Stimulated activated CD8-positive, alpha-beta memory T cell treated with anti-CD3 and anti-CD28 coated beads, Interleukin-4, amount 100 ng/mL, for 48 hours (primary cell): Measurements from ENCODE around the gene YBEY.
"Not testable (repeated sequence)": the region's sequence is repeated elsewhere in the genome, so short reads cannot be mapped to it uniquely, and the experiment has no call there.

Experiments used
- DNase-seq: peaks from one replicate; pipeline ENCODE4 v3.0.0-alpha.2; 2020

Gene YBEY, protein sequence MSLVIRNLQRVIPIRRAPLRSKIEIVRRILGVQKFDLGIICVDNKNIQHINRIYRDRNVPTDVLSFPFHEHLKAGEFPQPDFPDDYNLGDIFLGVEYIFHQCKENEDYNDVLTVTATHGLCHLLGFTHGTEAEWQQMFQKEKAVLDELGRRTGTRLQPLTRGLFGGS

DNA sequence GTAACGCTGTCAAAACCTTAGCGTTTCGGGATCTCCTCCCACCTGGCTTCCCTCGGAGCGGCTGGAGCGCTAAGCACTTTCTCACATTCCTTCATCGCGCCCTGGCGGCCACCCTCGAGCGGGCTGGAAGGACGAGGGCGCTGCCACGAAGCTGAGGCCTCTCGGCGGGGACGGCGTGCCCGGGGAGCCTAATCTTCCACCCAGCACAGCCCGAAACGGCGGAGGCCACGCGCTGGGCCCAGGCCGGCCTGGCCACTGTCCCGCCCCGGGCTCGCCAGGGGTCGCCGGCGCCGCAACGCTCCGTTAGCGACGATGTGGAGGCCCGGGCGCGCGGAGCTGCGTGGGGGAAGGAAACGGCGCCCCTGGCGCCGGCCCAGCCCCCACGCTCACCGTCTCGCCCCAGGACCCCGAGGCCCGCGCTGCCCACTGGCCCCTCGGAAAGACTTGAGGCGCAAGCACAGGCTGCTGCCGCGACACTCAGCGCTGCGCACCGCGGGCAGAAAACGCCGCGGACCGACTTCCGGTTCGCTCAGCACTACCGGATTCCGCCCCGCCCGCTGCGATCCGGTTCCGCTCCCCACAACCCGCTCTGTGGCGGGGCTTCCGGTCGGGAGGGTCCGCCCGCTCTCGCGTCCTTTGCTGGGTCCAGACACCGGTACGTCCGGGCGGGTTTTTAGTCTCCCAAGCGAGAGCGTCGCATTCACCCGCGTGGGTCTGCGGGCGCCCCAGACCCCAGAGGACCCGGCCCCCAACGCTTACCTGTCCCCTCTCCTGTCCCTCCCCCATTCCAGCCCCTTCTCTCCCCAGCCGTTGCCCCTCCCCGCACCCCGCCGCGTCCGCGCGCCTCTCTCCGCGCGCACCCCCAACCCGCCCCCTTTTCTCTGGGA, at the start of gene YBEY:
Gene YBEY, plus strand, starts transcription at position 582 of the 887 bp plus-strand sequence. CDS start 572 bp downstream, outside the sequence.
- peak; percentile 91 for DNase-seq

DNA sequence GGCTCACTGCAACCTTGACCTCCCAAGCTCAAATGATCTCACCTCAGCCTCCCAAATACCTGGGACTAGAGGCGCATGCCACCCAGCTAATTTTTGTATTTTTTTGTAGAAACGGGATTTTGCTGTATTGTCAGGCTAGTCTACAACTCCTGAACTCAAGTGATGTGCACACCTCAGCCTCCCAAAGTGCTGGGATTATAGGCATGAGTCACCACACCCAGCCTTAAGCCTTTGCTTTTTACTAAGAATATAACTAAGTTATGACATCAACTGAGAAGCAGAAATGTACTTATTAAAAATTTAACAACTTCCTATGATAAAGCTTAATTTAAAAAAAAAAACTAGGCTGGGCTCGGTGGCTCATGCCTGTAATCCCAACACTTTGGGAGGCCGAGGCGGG, 48.7 kb upstream of the YBEY start:
- DNase-seq, result no peak

DNA sequence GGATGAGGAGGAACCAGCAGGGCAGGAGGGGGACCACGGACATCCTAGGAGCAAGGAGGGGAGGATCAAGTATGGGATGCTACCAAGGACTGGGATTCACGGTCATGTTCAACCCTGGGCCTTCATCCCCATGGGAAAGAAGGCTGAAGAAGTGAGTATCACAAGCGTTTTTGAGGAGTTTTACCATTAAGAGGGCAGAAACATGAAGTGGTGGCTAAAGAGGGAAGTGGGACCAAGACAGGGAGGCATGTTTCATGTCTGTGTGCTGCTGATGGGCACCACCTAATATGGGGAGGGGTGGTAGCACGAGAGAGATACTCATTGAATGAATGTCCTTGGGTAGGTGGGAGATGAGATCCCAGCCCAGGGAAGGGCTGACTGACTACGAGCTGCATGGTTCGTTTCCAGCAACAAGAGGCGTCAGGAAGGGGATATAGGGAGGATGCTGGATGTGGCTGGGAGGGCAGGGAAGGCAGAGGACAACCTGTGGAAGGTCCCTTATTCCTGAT, 46.3 kb upstream of the YBEY start:
- no peak for DNase-seq

DNA sequence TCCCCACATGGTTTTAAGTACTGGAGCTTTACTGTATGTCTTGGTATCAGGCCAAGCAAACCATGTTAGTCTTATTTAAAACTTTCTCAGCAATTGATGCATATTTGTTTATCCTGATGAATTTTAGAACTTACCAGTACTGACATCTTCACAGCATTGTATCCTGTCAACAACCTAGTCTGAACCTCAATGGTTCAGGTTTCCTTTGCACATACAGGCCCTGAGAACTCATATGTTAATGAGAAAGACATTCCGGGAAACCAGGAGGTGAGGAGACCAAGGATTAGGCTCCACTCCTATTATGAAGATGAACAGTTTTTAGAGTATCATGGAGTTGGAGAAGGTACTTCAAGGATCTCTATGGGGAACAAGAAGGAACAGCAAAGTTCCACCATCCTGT, 44.6 kb upstream of the YBEY start:
- not testable (repeated sequence) for DNase-seq

DNA sequence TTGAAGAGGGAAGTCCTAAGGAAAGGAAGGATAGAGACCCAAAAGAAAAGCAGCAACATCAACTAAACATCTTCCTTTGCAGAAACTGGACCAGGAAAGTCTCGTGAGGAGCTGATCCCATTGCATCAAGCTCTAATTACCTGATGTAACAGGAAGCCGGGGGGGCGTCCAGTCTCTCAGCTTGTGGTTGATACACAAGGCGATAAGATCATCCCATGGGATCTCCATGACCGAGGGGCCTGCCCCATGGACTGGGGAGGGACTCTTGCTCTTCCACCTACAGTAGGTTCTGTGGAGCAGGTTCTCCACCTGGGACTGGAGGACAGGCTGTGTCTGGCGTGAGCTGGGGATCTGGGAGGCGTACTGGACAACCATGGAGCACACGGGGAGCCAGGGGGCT, 42.8 kb upstream of the YBEY start:
- no peak for DNase-seq

DNA sequence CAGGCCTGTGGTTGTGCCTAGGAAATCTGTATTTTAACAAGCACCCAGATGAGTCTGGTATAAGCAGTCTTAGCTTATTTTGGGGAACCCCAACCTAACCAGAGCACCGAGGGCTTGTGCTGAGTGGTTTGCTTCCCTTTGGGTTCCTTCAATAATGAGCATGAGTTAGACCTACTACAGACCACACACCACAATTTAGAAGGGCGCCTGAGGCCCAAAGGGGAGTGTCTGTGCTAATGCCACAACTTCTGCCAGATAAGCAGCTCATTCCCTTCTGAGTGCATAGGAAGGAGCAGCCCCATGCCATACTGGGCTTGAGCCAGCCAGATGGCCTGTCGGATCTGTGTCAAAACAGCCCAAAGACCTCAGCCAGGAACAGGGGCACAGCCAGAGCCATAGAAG, 42.2 kb upstream of the YBEY start:
- DNase-seq, result no peak

DNA sequence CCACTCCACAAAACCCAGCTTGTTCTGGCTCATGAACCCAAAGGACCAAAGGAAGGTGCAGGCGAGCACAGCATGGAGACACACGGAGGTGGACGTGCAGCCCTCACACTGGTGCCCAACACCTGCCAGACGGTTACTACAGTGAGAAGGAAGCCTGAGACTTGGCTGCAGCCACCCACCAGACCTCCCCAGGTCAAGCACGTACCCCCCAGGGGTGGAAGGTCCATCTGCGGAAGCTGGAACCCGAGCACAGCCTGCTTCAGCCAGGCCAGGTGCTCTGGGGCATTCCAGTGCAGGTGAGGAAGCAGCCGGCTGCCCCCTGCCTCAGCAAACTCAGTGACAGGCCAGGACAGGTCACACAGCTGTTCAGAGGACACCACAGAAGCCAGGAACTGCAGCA, 41.5 kb upstream of the YBEY start:
- DNase-seq, result no peak

DNA sequence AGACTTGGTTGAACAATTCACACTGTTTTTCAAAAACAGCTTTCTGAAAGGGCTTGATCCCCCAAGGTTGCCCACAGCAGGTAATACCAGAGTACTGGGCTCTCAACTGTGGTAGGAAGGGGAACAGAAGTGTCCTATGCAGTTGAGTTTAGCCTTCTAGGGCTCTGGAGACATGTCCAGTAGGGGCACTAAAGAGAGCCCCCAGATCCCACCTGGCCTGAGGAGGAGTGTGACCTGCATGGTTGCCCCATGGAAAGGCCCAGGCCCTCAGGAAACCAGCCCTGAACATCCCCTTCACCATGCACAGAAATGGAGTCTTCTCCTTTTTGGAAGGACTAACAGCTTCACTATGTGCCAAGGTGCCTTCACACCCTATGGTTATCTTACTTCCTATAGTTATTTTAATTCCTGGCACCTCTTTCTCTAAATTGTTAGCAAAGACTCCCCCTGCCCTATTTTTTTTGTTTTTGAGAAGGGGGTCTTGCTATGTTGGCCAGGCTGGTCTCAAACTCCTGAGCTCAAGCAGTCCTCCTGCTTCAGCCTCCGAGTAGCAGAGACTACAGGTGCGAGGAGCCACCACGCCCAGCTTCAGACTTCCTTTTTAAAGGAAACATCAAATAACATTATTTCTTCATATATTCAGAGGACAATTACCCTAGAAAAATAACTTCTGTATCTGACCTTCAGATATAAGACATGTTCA, 40.8 kb upstream of the YBEY start:
- no peak for DNase-seq

DNA sequence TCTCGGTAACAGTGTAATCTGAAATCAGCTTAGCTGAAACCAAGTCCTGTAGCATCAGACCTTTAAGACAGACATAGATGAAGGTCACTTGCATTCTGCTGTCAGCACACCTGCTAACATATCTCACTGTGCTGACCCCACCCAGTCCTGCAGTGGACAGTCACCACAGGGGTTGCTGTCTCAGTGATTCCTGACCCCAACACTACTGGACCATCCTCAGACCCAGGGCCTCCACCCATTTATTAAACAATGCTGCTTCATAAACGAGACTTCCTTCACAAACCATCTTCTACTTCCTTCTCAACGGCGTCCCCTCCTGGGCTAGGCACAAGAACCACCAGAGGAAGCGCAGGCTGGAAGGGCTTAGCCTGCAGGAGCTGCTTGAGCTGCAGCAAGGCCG, 39.8 kb upstream of the YBEY start:
- DNase-seq, result no peak

DNA sequence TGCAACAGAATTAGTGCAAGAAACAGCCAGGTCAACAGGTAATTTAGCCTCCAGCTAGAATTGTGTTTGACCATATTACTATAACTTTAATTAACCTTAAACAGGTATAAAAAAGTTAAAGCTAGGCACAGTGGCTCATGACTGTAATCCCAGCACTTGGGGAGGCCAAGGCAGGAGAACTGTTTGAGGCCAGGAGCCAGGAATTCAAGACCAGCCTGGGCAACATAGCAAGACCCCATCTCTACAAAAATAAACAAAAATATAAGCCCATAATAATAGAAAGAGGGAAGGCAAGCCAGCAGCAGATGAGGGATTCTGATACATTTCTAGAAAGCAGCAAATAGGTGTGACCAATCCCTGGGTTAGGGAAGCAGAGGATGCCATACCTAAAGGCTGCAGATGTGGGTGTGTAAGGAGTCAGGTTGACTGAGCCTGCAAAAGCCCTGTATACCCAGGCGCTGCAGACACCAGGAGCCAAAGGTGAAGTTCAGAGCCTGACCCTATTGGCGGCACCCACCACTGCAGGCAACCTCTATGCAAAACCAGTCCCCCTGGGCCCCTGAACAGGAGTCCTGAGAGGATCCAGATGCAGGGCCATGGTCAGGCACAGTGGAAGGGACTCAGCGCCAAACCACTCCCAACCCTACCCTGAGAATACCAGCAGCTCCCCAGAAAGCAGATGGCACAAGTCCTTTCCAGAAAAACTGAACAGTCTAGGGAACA, 38.3 kb upstream of the YBEY start:
- no peak for DNase-seq

DNA sequence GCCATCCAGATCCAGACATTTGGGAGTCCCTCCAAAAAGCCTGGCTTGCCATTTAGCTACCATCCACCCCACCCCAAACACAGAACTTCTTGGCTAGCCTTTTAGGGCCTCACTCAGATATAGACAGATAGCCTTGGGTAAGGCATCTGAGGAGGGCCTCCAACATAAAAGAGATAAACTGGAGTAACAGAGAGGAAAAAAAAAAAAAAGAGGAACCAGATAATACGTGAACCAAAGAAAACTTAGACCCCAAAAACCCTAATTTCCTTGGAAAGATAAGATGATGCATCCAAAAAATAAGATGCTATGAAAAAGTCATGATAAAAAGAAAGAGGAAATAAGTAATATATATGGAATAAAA, 37.7 kb upstream of the YBEY start:
- no peak for DNase-seq

DNA sequence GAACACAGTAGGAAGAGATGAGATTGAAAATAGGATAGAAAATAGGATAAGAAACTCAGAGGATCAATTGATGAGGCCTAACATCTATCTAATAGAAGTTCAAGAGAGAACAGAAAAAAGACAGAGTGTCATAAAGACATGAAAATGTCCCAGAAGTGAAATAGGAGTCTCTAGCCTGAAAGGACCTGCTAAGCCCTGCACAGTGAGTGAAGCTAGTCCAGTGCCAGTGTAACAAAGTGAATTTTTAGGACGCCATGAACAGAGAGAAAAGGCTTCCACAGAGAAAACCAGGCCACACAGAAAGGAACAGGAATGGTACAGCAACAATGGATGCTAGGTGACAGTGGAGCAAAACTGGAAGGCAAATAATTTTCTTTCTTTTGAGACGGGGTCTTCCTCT, 37.3 kb upstream of the YBEY start:
- no peak for DNase-seq

DNA sequence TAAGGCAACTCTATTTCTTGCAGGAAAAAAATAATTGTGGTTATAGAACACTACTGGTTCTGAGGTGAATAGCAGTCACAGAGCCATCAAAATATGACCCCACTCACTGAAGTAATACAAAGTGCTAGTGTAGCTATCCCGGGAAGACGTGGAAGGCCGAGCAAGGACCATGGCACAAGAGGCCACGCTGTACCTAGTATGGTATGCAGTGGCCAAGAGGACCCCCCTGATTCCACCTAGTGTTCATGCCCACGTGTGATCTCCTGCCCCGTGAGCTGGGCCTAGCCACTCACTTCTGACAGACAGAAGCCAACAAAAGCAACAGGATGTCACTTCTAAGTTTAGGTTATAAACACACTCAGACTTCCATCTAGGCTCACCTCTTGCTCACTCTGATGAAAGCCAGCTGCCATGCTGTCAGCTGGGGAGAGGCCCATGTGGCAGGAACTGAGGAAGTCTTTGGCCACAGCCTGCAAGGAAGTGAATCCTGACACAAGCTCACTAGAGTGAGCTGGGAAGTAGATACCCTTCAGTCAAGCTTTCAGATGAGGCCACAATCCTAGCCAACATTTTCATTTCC, 35.9 kb upstream of the YBEY start:
- DNase-seq, result no peak

DNA sequence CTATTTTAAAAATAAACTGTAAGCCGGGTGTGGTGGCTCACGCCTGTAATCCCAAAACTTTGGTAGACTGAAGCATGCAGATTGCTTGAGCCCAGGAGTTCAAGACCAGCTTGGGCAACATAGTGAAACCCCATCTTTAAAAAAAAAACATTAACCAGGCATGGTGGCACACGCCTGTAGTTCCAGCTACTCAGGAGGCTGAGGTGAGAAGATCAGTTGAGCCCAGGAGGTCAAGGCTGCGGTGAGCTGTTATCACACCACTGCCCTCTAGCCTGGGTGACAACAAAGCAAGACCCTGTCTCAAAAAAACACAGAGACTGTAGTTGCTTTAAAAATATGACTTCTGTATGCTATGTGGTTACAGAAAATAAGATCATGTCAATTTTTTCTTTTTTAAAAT, 33.3 kb upstream of the YBEY start:
- no peak for DNase-seq

DNA sequence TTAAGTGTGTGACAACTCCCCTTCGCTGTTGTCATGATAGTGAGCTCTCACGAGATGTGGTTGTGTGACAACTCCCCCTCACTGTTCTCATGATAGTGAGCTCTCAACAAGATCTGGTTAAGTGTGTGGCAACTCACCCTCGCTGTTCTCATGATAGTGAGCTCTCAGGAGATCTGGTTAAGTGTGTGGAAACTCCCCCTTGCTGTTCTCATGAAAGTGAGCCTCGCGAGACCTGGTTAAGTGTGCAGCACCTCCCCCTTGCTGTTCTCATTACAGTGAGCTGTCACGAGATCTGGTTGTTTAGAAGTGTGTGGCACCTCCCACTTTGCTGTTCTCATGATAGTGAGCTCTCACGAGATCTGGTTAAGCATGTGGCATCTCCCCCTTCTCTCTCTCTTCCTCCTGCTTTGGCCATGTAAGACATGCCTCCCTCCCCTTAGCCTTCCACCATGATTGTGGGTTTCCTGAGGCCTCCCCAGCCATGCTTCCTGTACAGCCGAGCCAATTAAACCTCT, 32.5 kb upstream of the YBEY start:
- DNase-seq, result peak; percentile 62

DNA sequence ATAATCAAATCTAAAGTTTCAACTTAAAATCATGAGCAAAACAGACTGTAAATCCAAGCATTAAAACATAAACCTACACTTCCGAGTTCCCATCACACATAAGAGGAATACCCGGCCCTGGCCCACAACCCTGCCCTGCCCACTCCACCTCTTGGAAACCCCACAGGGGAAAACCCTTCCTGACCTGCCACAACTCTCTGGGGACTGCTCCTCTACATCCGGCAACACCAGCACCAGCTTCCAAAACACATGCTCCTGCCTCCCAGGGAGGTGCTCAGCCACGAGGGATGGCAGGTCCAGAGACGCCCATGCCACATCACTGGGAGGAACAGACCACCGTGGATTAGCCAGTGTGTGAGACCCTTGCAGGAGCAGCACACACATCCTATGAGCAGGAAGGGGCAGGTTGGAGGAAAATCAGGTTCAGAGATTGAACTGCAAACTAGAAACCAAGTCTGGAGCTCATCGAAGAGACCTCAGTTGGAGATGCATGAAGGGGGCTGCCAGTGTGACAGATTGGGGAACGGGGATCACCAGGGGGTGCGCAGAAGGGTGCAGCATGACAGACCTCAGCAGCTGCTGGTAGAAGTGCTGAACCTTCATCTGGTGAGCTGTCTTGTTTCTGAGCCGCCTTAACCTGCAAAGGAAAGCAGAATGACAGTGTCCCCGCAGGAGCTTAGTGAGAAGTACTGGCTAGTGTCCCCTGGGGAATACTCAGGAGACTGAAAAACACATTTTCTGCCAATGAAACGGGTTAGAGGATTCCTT, 31.8 kb upstream of the YBEY start:
- DNase-seq, result no peak

DNA sequence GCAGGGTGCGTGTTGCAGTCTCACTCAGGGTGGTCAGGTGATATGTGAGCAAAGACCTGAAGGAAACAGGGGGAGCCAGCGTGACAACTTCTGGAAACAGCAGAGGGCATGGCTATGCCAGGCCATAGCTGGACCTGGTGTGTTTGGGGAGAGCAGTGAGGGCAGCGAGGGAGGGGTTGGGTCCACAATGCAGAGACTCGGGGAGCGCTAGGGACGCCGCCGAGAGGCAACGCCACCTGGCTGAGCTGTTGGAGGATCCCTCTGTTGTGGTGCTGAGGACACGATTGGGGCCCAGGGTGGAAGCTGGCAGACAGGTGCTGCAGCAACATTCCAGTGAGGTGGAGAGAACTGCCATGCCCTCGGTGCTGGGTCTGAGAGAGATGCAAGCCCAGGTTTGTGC, 31.0 kb upstream of the YBEY start:
- DNase-seq, result no peak

DNA sequence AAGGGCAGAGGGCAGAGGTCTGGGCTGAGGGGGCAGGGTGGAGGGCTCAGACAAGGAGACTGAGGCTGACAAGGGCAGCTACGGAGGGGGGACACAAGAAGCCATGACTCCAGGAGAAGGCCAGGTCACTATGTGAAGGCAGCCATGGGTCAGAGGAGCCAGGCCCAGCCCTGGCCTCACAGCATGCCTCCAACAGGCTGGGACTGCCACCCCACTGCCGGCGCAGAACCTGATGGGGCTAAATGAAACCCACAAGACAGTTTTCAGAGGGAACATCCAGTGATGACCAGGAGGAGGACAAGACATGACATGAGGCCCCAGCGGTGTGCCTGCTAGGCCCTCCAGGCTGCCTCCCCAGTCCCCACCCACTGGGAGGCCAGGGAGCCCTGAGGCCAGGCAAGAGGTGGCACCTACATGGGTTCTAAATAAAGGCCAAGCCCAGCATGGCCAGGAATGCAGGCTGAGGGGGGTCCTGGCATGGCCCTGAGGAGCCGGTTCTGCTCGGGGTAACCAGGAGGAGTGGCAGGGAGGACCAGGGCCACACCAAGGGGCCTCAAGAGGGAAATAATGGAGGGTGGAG, 30.3 kb upstream of the YBEY start:
- no peak for DNase-seq

DNA sequence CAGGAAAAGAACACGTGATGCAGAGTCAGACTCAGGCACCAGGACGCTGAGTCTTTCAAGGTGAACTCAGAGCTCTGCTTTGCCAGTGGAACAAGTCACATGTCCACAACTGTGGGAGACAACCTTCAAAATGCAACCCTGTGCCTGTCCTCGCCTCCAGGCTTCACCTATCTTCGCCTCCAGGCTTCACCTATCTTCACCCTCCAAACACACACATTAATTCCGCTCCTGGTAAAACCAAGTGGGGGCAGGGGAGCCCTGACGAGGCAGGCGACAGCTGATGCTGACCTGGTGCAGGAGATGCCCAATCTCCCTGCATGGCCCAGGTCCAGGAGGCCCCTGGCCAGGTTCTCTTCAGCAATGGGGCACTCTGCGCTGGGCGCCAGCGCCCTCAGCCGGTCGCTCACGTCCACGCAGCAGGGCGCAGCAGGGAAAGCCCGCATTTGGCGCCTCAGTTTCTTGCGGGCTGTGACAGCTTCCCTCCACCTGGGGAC, 29.6 kb upstream of the YBEY start:
- DNase-seq, result no peak

DNA sequence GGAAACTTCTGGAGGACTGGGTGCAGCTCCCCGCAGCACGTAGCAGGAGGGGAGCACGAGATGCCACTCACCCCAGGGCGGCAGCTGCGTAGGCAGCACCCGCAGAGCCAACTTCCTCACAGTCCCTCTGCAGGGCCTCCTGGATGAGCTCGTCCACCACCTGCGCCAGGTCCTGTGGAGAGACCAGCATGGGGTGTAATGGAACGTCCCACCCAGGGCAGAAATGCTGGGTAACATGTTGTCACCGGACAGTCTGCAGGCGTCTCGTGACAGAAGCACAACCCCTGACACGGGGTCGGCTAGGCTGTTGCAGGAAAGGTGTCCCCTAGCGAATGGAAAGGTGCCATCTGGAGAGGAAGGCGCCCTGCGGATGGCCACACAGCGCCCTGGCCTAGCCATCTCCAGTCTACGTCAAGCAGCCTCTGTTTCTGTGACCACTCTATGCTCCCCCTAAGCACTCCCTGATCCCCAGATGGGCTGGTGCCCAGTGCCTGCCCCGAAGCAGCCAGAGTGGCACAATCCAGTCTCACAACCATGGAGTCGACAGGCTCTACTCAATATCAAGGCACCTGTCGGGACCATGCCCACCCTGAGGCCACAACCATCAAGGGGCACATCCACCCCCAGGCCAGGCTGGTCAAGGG, 22.0 kb upstream of the YBEY start:
- DNase-seq, result no peak

DNA sequence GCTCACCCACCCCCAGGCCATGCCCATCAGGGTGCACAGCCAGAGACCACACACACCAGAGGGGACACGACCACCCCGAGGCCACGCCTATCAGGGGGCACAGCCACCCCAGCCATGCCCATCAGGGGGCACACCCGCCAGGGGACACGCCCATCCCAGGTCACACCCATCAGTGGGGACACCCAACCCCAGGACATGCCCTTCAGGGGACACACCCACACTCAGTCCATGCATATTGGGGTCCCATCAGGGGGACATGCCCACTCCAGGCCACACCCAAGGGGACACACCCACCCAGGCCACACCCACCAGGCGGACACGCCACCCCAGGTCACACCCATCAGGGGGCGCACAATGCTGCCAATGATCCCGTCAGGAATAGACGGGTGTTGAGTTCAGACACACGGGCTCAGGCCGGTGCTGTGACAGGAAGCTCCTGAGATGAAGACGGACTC, 21.4 kb upstream of the YBEY start:
- DNase-seq, result no peak
